ENCODE results near the gene TRIM41.
A peak's percentile ranks its signal among the peaks of the same experiment; 100 is the strongest.
"Not testable (repeated sequence)": the region's sequence is repeated elsewhere in the genome, so short reads cannot be mapped to it uniquely, and the experiment has no call there.

TRIM41 gene

GRCh38 chr5:181223058-181223728 lies at the start of gene TRIM41:
TSS of gene TRIM41 (plus strand) at chr5:181223281. CDS start at chr5:181224000, 719 bp downstream.
- H3K36me3 ChIP-seq (ENCODE audit: insufficient read depth), result no peaks in the 10 kb centered on the region
- H3K4me3 ChIP-seq (IDR thresholded peaks at IDR 0.05; ENCODE audit: insufficient read depth, low read depth, low read length), result no peak within 1 kb of the TSS
- peak within 1 kb of the TSS; percentile 67; the same call in 1 of the 2 replicates for H3K9ac ChIP-seq
- H3K4me1 ChIP-seq (ENCODE audit: low read depth, poor library complexity, severe bottlenecking), result peaks cover 8% of the 10 kb centered on the region
- peak within 1 kb of the TSS; percentile 82 for H3K4me2 ChIP-seq
- no peaks in the 10 kb centered on the region for H3K27me3 ChIP-seq (ENCODE audit: insufficient read depth, low read depth)
- H2AFZ ChIP-seq (ENCODE audit: low read depth), result peak within 1 kb of the TSS; percentile 67
- H3K79me2 ChIP-seq (ENCODE audit: insufficient read depth, low read depth), result no peaks in the 10 kb centered on the region
- H3K27ac ChIP-seq, result peak within 1 kb of the TSS; percentile 92
- H4K20me1 ChIP-seq (ENCODE audit: insufficient read depth), result no peaks in the 10 kb centered on the region
- no peak for TF ChIP-seq CTCF (conservative IDR thresholded peaks at IDR 0.05; ENCODE audit: low read depth, low read length)

GRCh38 chr5:181173420-181174342 lies 49.4 kb upstream of the TRIM41 start:
- peak overlapping the region; percentile 84 for H3K27ac ChIP-seq
- H3K36me3 ChIP-seq (ENCODE audit: insufficient read depth), result no peaks in the 10 kb centered on the region
- H3K4me2 ChIP-seq, result peak overlapping the region; percentile 61; the same call in 1 of the 2 replicates
- H3K4me3 ChIP-seq (IDR thresholded peaks at IDR 0.05; ENCODE audit: insufficient read depth, low read depth, low read length), result no peak overlapping the region
- no peaks in the 10 kb centered on the region for H3K27me3 ChIP-seq (ENCODE audit: insufficient read depth, low read depth)
- TF ChIP-seq CTCF (conservative IDR thresholded peaks at IDR 0.05; ENCODE audit: low read depth, low read length), result 0 out of 2 replicates have a peak, but pooled peaks have one; percentile 34
- peak overlapping the region; percentile 72; the same call in 1 of the 2 replicates for H2AFZ ChIP-seq (ENCODE audit: low read depth)
- no peaks in the 10 kb centered on the region for H3K79me2 ChIP-seq (ENCODE audit: insufficient read depth, low read depth)
- no peaks in the 10 kb centered on the region for H4K20me1 ChIP-seq (ENCODE audit: insufficient read depth)
- peak overlapping the region; percentile 58; the same call in 1 of the 2 replicates for H3K9ac ChIP-seq
- peaks cover 16% of the 10 kb centered on the region for H3K4me1 ChIP-seq (ENCODE audit: low read depth, poor library complexity, severe bottlenecking)

GRCh38 chr5:181176254-181176952 lies 46.7 kb upstream of the TRIM41 start:
- Histone ChIP-seq H4K20me1 (ENCODE audit: insufficient read depth) (no peaks in the 10 kb centered on the region), H3K36me3 (ENCODE audit: insufficient read depth) (no peaks in the 10 kb centered on the region), H3K4me1 (ENCODE audit: low read depth, poor library complexity, severe bottlenecking) (peaks cover 20% of the 10 kb centered on the region), H3K27ac (no peak overlapping the region), H3K4me3 (IDR thresholded peaks at IDR 0.05; ENCODE audit: insufficient read depth, low read depth, low read length) (no peak overlapping the region), H3K79me2 (ENCODE audit: insufficient read depth, low read depth) (no peaks in the 10 kb centered on the region), H3K9ac (no peak overlapping the region), H2AFZ (ENCODE audit: low read depth) (no peak overlapping the region), H3K27me3 (ENCODE audit: insufficient read depth, low read depth) (no peaks in the 10 kb centered on the region), H3K4me2 (no peak overlapping the region)
- TF ChIP-seq CTCF (conservative IDR thresholded peaks at IDR 0.05; ENCODE audit: low read depth, low read length), result no peak

GRCh38 chr5:181177559-181177958 lies 45.5 kb upstream of the TRIM41 start:
- H3K4me2 ChIP-seq; H3K4me3 ChIP-seq (IDR thresholded peaks at IDR 0.05; ENCODE audit: insufficient read depth, low read depth, low read length); H3K27ac ChIP-seq; H2AFZ ChIP-seq (ENCODE audit: low read depth); H3K9ac ChIP-seq; H4K20me1 ChIP-seq (ENCODE audit: insufficient read depth); H3K36me3 ChIP-seq (ENCODE audit: insufficient read depth); H3K27me3 ChIP-seq (ENCODE audit: insufficient read depth, low read depth); H3K79me2 ChIP-seq (ENCODE audit: insufficient read depth, low read depth): not testable (repeated sequence)
- peaks cover 22% of the 10 kb centered on the region for H3K4me1 ChIP-seq (ENCODE audit: low read depth, poor library complexity, severe bottlenecking)

All from KMS-11 (cell line).